HG03060 (cell line): ENCODE results near the gene PRKCB.

ENCODE experiments used
- ATAC-seq: cut with Tn5 transposase; IDR thresholded peaks from one replicate; pipeline ENCODE4 v1.9.1; 2021; ENCODE audit warnings: low read depth, moderate number of reproducible peaks; ENCODE audit not compliant: unreplicated experiment

The PRKCB gene

DNA sequence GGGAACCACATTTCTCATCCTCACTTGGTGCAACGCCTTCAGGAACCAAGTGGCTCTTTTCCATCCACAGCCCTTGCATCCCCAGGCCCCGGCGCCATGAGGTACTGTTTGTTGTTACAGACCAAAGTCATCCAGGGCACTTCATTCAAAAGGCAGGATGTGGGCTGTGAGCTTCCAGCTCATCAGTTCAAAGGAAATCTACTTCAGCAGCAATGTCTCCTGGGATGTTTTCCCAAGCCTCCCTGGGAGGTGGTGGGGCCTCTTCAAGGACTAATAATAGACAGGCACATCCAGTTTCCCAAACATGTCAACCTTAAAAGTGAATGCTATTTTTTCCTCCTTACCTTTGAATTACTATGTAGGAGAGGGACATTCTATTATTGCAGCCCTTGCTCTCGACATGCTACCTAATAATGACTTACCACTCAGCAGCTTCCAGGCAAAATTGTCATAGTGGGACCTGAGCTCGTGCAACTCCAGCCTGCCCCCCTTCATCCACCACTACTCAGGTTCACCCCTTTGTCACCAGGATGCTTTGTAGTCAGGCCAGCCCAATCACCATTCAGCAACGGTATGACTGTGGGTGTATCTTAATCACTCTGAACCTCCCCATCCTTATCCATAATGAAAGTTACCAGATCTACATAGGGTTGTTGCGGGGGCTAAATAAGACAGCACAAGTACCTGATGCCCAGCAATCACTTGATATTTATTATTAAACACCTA is 1.7 kb upstream of the PRKCB start:
- ATAC-seq: no peak

DNA sequence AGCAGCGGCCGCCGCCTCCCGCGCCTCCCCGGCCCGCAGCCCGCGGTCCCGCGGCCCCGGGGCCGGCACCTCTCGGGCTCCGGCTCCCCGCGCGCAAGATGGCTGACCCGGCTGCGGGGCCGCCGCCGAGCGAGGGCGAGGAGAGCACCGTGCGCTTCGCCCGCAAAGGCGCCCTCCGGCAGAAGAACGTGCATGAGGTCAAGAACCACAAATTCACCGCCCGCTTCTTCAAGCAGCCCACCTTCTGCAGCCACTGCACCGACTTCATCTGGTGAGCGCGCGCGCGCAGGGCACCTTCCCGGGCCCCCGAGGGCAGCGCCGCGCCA is 258 bp downstream of the PRKCB start:
- no peak for ATAC-seq

DNA sequence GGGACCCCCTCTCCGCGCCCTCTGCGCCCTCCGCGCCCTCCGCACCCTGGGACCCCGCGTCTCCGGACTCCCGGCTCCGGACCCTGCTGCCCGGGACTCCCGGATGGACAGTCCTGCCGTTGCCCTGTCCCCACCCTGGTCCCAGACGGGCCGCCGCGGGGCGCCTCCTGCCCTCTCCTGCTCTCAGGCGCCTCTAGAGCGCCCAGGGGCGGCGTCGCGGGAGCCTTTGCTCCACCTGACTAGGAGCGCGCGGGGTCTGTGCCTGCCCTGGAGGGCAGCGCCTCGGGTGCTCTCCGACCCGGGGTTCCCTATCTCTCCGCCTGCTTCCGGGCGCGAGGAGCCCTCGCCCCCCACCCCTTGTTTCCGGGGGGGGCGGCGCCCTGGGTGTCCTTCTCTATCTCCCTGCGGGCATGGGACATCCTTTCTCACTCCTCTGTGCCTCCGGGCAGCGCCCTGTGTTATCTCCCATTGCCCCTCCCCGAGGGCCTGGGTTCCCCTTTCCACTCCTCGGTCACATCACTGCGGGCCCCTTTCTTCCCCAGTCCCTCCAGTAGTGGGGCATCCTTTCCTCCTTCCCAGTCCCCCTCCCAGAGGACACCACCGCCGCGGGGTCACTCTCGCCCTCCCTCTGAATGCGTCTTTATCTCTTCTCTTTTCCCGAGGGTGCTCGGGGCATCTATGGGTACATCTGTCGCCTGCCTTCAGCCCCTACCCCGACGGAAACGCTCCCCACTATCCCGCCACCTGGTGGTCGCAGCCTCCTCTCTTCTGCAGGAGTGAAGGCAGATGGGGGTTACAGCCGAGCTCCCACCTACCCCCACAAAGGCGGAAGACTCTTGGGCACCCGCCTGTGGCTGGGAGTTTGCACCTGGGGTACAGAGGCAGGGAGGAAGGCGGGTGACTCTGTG is 875 bp downstream of the PRKCB start:
- ATAC-seq: no peak

DNA sequence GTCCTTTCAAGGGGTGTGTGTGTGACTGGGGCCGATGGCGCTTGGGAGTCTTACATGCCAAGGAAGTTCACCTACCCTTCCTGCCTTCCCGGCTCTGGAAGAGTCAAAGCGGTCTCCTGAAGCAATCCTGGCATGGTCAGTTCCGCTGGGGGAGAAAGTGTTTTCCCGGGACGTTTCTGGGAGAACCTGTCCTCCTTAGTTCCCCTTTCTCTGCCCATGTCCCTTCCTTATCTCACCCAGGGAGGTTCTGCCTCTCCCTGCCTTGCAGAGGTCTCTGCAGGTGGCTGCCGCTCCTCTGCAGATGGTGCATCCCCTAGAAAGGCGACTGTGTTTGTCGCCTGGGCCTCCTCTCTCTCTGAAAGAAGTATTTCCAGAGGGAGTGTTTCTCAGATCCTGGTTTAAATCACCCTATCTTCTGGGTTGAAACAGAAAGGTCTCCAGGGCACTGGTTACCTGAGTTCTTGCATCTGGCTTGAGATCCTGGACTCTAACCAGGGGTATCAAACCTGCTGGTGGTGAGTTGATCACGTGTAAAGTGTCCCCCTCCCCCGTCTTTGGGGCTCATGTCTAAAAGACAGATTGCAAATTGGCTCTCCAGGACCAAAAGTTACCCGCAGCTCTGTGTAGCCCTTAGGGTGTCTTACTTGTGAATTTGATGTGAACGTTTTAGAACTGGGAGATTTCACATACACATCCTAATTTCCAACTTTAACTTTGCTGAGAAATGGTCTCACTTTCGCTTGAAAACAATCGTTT is 1.9 kb downstream of the PRKCB start:
- ATAC-seq: no peak

DNA sequence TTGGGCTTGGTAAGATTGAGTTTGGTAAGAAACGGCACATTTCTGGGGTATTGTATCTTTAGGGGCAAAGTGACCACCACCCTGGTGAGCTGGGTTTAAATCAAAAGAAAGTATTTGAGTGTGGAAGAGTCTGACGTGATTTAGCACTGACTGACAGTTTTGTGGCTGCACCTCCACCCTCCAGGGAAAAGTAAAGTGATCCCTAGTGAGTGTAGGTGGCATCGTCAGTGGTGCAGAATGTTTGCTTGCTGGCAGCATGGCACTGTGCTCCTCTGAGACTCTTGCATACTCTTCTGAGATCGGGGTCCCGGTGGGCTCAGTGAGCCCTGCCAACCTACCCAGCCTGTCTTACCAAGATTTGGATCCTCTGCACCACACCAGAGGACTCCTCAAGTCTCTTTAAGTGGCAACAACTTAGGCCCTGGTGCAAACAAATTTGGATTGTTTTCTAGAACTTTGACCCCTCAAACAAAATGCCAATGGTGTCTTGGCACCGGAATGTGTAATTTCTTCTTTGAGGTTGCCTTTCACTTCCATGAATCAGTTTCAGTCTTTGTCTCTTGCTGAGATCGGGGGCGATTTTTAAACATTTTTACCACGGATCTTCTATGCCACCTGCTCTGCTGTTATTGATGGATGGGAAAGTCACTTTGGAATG is 2.8 kb downstream of the PRKCB start:
- no peak for ATAC-seq

DNA sequence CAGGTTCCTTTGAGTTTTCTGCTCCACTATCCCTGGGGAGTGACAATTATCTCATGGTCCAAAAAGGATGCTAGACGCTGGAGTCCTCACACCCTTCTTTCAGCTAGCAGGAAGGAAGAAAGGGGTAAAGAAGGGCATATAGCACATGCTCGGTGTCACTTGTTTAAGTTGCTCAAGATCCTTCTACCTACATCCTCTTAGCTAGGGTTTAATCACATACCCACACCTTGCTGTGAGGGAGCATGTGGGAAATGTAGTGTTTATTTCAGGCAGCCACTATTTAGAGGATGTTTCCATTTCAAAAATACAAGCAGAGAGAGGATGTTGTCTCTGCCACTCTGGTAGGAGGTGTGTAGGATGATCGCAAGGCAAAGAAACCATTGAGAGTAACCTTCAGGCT is 4.5 kb downstream of the PRKCB start:
- ATAC-seq: no peak

DNA sequence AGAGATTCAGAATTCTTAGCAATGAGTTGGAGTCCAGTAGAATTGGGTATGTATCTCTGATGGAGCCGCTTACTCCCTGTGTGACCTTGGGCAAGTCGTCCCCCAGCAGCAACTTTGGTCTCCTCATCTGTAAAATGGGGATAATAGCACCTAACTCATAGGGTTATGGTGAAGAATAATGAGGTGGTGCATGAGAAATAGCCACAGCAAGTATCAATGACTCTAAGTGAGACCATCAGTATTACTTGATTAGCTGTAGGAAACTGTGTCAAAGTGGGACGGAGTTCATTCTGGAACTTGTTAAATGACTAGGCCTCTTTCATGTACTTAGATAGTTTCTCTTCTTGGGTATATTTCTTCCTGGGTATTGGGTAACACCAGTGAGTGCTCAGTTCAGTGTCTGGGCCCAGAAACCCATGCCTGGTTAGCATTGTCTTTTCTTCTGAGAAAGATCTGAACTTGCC is 6.4 kb downstream of the PRKCB start:
- peak; percentile 63 for ATAC-seq

DNA sequence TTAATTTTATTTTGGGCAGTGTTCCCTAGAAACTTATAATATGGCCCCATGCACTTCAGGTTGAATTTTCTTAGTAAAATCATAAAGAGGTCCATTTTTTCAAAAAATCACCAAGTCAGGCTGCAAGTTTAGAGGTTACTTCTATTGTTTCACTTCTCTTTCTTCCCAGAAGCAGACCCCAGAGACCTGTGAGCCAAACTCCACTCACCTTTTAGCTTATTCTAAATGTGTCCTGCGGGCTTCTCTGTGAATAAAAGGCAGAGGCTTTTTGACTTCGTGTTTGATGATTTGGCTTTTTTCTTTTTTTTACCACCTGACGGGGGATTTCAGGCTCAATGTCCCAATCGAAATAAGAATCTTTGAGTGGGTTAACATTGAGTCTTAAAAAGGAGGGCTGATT is 7.4 kb downstream of the PRKCB start:
- no peak for ATAC-seq

DNA sequence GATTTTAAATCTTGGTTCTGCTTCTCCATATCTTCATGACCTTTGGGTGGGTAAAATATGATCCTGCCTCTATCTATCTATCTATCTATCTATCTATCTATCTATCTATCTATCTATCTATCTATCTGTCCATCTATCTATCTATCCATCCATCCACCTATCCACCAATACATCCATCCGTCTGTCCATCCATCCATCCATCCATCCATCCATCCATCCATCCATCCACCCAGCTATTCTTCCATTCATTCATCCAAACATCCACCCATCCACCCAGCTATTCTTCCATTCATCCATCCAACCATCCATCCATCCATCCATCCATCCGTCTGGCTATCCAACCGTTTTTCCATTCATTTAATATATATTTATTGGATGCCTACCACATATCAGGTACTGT is 11.5 kb downstream of the PRKCB start:
- no peak for ATAC-seq

DNA sequence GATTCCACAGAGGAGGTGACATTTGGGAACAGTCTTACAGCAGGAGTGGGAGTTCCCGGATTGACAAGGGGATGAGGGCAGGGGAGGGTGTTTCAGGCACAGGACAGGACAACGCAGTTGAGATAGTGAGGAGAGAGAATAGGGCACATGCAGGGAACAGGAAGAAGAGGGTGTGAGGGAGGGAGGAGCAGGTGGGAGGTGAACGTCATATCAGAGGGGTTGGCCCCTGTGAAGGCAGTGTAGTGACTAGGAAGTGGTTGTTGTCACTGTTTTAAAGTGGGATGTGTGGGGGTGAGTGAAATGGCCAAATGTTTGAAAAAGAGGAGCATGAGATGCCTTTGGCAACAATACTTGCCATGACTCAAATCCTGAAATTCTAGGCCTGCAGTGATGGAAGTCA is 12.2 kb downstream of the PRKCB start:
- ATAC-seq: no peak

DNA sequence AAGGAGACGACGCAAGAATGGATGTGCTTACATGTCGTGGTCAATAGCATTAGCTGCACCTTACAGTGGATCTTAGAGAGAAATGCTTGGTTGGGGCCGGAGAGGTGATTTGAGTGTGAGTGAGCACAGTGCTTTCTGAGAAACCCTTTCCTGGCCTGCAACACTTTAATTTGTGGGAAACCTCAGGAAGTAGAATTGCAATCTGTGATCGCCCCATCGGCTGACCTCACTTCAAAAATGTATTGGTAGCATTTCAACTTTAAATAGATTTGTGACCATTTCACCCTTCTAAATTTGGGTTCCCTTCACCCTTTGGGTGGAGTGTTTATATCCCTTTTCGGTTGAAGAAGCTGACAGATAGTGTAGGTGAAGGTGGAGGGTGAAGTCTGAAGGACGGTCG is 13.2 kb downstream of the PRKCB start:
- ATAC-seq: no peak

DNA sequence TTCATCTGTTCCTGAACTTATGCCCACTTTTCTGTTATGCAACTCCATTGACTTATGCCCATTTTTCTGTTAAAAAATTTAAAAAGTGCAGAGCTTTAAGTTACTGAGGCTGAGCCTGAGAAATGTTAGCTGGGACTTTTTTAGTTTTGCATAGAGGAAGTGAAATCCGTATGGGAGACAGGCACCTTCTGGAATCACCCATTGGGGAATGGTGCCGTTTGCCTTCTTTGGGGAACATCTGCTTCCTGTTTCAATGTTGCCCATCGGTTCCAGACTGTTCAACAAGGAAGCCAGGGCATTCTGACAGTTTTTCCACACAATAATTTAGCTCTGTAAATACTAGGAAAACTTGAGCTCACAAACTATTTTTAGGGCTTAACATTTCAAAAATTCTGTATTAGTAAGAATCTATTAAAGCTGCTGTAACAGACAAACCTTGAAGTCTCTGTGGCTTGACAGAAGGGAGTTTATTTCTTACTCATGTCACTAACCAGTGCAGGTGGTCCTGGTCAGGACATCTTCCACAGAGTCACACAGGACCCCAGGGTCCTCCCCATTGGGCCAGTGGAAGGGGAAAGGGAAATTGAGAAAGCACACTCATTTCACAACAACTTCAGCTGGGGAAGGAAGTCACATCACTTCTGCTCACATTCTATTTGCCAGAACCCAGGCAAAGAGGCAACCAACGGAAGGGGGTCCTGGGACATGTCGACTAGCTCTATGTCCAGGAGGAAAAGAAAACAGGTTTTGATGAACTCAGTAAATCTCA is 17.2 kb downstream of the PRKCB start:
- ATAC-seq: no peak

DNA sequence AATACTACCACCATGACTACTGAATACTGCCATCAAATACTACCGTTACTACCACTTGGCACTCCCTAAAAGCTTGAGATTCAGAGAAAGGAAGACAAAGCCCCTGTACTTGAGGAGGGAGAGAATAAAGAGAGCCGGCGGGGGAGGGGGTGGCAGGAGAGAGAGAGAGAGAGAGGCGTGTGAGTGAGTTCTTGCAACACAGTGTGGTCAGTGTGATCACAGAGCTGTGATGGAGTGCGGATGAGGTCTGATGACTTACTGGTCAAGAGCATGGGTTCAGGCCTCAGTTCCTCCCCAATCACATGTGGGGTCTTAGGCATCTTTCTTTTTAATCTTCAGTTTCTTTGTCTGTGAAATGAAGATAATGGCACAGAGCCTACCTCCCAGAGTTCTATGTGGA is 19.2 kb downstream of the PRKCB start:
- no peak for ATAC-seq

DNA sequence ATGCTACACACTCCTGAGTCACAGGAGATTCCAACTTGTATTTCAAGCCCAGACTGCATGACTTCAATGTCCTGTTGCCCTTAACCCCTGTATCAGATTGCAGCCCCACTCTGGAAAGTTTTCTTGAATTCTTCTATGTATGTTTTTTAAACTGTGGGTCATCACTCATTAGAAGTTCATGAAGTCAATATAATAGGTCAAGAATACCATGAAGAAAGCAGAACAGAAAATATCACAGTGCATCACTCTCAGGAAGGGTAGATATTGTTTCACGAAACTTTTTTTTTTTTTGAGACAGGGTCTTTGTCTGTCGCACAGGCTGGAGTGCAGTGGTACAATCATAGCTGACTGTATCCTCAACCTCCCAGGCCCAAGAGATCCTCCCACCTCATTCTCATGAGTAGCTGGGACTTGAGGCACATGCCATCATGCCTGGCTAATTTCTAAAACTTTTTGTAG is 20.5 kb downstream of the PRKCB start:
- peak; percentile 41 for ATAC-seq

DNA sequence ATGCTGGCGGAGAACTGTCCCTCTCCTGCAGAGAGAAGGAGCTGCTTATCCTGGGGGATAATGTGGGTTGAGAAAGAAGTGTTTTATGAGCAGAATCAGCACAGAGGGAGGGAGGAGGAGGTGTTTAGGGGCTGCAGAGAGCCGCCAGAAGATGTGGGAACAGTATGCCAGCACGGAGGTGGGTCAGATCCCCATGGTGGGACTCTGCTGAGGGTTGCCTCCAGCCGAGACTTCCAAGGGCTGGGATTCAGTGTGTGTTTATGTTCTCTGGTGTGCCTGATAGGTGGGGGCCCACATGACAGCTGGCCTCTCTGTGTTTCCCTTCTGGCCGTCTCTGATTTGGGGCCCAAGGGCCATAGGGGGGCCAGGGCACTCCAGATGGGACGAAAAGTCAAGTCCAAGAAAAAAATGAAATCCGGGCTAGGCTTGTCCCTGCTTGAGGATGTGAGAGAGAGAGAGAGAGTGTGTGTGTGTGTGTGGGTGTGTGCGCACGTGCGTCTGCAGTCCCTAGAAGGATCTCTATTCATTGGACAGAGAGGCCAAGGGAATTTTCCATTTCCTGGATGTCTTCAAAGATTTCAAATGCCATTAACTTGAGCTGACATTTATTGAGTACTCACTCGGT is 21.6 kb downstream of the PRKCB start:
- ATAC-seq: no peak

DNA sequence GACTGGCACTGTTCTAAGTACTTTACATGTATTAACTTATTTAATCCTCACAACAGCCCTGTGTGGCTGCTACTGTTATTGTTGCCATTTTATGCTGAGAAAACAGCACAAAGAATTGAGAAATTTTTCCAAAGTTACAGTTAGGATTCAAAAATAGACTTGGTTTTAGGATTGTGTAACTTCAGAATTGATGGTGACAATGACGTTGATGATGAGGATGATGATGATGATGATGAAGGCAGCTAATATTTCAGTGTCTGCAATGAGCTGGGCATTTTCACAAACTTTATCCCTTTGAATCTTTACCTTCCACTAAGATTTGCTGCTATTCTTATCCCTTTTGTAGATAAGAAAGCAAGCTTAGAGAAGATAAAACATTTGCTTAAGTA is 22.1 kb downstream of the PRKCB start:
- no peak for ATAC-seq

DNA sequence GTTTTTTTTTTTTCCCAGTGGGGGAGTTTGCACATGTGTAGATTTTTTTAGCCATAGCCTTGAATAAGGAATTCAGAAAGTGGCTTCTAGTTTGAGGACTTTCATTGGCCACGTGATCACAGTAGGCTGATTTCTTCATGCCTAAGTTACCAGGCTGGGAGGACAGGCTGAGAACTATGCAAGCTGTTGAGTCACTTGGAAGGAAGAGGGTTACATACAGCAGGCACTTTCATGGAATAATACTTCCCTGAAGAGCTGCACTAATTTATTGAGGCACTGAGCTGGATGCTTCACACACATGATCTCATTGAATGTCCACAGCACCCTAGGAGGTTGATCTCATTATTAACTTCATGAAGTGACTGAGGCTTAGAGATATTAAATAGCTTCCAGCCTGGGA is 22.8 kb downstream of the PRKCB start:
- ATAC-seq: no peak

DNA sequence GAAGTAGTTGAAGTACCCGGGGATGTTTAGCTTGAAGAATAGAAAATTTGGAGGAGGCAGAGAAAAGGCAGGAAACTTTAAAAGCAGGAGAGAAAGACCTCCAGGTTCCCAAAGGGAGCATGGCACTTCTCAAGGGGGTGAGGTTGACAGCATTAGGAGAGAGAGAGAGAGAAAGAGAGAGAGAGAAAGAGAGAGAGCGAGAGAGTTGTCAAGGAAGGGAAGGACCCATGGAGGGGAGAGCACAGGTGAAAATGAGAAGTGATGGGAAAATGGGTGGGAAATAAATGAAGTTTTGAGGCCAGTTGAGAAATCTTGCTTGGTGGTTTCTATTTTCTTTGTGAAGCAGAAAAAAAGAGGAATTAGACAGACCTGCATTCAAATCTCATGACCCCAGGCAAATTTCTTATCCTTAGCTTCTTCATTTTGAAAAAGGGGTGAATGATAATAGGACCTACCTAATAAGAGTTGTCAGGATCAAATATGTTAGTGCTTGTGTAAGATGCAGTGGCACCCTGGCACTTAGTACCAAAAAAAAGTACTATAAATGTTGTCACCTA is 24.0 kb downstream of the PRKCB start:
- no peak for ATAC-seq

DNA sequence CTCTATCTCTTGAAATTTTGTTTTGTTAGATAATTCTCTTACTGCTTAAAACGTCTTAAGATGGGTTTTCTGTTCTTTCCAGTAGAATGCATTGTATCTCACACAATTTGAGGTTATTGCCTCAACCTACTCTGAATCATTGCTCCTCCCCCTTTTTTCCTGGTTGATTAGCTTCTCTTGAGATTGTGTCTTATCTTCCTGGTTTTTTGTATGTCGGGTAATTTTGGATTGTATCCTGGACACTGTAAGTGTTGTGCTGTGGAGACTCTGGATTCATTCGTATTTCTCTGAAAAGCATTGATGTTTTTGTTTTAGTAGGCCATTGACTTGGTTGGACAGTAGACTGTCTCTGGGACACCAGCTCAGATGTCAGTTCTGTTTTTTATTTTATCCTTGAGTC is 26.1 kb downstream of the PRKCB start:
- no peak for ATAC-seq
